Cortex of kidney (tissue), 1 donor: ENCODE measurements around the gene PEX3.
"Not testable (repeated sequence)": the region's sequence is repeated elsewhere in the genome, so short reads cannot be mapped to it uniquely, and the experiment has no call there.

Source experiments
- DNase-seq: peaks from one replicate; lab custom pipeline; 2025; lab: John Stamatoyannopoulos, UW

PEX3 gene

DNA sequence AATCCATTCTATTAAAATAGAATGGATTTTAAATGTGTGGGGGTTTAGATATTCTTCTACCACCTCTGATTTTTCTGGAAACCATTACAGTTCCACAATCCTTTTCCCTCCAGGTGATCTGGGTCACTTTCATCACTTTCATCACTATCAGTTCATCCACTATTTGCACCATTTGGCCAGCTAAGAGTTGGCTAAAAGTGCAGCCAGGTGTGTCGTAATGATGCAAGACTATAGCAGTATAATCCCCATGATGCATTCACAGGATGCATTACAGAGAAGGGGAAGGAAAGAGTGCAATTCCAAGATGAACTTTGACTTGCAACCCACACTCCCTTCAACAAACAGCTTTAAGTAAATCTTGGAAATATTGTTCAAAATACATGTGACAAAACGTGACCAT is 56.0 kb downstream of the PEX3 start:
- DNase-seq: no peak

DNA sequence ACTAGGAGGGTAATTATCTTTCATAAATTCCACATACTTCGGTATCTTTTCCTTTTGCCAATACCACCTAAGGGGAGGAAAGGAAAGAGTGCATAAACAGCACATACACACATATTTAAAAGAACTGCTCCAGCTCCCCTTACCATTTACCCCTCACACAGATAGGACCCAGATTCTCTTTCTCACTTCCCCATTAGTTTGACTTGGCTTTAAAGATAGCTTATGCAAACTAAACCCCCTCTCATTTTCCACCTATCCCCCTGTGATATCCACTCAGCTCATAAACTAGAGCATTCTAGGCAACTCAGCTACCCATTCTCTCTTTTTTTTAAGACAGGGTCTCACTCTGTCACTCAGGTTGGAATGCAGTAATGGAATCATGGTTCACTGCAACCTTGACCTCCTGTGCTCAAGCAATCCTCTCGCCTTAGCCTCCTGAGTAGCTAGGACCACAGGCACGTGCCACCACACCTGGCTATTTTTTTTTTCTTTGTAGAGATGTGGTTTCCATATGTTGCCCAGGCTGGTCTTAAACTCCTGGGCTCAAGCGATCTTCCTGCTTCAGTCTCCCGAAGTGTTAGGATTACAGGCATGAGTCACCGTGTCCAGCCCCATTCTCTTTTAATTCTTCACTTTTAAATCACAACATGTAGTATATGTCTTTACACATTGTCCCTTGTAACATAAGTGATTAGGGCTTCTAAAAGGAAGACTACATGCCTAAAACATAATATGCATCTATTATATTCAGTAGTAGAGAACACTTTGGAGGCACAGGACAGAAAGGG is 56.9 kb downstream of the PEX3 start:
- DNase-seq: no peak

DNA sequence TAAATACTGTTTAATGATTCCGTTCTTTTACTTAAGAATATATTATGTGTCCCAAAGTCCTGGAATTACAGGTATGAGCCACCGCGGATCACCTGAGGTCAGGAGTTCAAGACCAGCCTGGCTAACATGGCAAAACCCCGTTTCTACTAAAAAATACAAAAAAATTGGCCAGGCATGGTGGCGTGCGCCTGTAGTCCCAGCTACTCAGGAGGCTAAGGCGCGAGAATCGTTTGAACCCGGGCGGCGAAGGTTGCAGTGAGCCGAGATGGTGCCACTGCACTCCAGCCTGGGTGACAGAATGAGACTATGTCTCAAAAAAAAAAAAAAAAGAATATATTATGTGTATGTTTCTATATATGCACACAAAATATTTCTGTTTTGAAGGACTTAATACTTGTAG is 59.7 kb downstream of the PEX3 start:
- not testable (repeated sequence) for DNase-seq

DNA sequence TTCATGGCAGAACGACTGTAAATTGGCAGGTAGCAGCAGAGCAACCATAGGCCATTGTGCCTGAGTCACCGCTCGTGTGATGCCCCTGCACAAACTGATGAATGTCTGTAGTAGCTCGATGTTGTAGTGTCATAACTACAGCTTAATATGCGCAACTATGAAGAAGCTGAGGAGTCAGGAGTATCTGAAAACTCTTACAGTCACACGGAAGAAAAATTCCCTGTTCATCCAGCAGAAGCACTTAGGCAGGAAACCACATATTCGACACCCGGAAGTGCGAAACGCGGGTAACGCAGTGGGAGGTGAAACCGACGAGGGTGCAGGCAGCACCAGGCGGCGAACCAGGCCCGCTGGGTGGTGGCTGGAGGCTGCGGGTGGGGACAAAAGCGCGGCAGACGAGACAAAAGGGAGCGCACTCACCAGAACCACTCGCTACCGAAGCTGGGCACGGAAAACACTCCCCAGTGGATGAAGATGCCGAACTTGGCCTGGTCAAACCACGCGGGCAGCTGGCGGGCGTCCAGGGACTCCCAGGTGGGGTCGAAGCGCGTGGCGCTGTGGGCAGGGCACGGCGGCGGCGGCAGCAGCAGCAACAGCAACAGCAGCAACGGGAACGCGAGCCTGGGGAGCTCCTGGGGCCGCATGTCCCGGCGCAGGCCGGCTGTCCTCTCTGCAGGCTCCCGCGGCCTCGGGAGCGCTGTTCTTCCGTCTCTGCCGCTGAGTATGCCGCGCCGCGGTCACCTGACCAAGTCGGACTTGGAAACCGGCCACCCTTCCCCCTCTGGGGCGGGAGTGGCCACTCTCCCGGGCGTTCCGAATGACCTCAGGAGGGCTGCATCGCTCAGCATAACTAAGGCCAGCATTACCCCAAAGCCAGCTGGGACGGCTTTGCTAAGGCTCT is 60.6 kb downstream of the PEX3 start, which contains the start of gene FUCA2:
TSS of gene FUCA2 (minus strand) at position 730 of the 901 bp plus-strand sequence. CDS start at position 644, 86 bp downstream.
- peak; percentile 52 for DNase-seq

DNA sequence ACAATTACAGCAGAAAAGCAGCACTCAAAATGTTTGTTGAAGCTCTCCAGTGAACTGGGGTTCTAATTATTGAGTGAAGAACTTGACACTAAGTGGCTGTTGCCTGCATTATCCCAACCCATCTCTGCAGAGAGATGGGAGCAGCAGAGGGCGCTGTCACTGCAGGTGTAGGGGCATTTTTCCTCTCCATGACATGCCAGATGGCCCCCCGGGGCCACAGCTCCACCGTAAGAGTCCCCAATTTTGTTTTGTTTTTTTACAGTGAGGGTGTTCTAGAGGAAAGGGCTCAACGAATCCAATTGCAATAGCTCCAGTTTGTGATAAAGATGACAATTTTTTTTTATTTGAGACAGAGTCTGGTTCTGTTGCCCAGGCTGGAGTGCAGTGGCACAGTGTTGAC is 62.8 kb downstream of the PEX3 start:
- no peak for DNase-seq

DNA sequence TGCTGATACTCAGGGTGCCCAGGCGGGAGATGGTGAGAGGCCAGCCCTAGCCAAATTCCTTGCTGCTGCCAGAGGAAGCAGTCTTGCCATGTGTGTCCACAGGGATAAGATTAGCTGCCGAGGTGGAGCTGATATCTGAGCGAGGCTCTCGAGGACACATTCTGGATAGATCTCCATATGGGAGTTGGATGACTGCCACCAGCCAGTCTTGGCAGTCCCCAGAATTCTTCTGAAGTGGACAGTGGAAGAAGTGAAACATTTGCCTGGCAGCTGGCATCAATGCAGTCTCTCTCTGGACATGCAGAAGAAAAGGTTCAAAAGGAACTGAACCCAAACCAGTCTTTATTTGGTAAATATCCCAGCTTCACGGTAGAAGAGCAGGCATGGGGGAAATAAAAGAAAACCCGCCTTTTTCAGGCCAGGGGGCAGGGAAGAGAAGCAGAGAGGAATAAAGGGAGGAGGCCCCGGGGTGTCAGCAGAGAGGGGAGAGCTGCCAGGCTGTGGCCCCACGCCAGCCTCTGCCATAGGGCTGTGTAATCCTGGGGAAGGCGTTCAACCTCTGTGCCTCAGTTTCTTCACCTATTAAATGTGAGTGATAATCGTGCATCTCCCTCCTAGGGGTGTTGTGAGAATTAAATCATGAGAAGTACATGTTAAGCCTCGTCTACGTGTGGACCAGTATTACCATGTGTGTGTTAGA is 64.6 kb downstream of the PEX3 start:
- DNase-seq: no peak

DNA sequence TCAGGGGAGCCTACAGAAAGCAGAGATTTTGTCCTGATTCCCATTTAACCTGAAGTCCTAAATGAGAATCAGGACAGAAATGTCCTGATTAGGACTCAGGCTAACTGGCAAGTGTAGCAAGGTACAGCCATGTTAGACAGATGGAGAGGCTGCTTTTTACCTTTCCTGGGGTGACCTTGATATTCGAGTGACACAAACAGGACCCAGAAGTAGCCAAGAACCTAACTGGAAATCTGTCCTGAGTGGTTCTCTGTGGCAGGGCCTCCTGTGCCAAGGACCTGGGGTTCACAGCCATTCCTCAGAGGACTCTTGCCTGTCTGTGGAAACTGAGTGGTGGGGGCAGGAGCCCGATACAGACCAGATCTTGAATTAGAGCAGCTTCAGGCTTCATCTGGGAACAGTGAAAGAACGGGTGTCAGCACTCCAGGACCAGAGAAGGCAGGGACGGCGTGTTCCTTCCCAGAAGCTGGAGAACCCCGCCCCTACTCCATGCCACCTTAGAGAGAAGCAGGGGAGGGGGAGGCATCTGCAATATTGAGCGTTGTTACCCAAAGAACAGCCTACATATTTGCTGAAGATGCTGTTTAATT is 65.3 kb downstream of the PEX3 start:
- no peak for DNase-seq

DNA sequence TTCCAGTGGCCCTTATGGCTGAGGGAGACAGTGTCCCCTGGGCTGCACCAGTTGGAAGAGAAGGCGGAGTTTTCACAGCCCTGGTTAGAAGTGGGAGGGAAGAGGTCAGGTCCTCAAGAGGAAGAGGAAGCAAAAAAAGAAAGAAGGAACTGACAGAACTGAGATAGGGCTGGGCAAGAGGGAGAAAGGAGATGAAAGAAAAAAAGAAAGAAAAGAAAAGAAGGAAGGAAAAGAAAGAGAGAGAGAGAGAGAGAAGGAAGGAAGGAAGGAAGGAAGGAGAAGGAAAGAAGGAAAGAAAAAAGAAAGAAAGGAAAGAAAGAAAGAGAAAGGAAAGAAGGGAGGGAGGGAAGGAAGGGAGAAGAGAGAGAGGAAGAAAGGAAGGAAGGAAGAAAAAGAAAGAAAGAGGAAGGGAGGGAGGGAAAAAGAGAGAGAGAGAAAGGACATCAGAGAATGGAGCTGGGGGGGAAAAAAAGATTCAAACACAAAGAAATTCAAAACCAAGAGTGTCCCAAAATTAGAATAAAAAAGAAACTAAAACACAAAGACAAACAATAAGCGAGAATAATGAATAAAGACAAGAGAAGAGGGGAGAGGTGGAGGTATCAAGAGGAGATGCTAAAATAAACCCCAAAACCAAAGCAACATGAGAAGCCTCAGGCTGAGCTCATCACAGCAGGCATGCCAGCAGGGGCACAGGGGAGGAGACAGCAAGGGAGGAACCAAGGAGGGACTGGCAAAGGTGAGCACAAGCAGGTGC is 66.3 kb downstream of the PEX3 start:
- no peak for DNase-seq

DNA sequence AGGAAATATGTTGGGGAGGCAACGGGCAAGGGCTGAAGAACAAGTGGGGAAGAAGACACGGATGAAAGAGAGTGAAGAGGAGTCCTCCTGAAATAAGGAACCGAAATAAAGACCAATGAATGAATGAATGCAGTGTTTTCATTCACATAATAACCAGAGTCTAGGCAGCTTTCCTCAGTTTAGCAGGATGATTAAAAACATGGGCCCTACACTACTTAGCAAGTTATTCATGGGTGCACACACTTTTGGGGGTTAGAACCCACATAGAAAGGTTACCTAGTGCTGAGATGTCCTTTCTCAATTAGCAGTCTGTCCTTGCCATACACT is 66.8 kb downstream of the PEX3 start:
- no peak for DNase-seq

DNA sequence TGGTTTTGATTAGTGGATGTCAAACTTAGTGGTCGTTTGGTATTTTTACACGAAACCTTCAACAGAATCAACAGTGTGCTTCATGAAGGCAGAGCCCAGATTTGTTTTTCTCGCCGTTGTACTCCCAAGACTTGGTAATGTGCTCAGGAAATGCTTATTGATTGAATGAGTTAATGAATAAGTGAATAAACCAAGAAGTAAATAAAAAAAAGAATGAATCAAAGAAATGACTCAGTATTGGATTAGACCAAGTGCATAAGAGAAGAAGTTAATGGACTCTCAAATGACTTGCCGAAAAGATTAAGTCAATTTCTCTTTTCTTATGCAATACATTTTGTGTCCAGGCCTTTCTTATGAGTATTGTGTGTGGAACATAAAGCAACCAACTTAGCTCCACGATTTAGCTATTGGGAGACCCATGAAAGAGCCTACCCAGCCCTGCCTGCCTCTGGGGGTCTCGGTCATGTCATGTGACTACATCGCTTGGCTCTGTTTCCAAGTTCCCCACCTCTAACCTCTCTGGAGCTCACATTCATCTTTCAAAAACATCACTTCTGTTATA is 71.5 kb downstream of the PEX3 start:
- DNase-seq: no peak

DNA sequence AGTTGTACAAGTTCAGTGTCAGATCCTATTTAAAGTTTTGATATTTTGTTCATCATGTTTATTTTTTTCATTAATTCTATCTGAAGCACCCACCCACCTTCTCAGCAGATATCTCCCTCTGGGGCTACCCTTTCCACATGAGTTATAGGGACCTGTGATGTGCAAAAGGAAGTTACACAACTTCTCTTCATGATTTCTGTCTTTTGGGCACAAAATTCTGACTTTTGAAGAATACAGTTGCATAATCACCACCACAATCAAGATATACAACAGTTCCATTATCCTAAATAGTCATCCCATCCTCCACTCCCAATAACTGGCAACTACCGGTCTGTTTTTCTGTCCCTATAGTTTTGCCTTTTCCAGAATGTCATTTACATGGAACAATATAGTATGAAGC is 74.8 kb downstream of the PEX3 start:
- DNase-seq: no peak

DNA sequence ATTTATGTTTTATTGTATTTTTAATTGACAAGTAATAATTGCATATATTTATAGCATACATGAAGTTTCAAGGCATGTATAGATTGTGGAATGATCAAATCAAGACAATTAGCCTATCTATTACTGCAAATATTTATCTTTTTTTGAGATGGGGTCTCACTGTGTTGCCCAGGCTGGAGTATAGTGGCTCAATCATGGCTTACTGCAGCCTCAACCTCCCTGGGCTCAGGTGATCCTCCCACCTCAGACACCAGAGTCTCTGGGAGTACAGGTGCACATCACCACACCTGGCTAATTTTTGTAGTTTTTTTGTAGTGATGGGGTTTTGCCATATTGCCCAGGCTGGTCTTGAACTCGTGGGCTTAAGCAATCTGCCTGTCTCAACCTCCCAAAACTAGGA is 77.1 kb downstream of the PEX3 start:
- DNase-seq: no peak

DNA sequence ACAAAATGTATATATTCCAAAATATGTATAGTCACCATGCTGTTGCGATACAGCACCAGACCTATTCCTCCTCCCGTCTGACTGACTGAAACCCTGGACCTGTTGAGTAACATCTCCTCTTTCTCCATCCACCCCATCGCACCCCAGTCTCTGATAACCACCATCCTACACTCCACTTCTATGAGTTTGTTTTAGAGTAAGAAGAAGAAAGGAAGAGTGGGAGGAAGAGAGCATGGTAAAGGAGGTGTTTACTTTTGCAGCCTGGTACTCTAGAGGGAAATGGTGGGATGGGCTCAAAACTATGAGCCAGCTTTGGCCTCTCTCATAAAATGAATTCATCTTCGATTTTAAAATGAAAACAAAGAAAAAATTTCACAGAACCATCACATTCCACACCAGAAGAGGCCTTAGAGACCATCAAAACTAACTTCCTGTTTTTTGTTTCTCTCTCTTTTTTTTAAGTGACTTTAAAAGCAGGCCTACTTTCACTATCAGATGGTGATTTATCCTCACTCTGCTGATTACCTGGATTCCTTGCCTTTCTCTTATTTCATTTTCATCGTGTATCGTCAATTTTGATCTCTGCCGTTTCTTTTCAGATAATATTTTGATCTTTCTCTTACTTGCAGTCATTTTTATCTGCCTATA is 77.7 kb downstream of the PEX3 start:
- no peak for DNase-seq

DNA sequence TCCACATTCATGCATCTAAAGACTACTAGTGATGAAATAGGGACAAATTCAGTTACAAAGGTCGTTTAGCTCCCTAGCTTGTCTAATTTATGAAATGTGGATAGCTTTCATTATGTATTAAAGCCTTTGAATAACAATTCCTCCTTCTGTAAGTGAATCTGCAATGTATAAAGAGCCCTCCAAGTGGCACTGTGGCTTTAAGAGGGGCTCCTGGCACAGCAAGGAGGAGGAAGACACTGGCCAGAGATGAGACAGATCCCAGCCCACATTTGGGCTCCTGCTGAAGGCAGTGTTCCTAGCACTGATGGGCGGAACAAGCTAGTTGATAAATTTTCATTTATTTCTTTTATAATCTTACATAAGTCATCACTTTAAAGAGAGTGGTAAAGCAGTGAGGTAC is 78.5 kb downstream of the PEX3 start:
- DNase-seq: no peak

DNA sequence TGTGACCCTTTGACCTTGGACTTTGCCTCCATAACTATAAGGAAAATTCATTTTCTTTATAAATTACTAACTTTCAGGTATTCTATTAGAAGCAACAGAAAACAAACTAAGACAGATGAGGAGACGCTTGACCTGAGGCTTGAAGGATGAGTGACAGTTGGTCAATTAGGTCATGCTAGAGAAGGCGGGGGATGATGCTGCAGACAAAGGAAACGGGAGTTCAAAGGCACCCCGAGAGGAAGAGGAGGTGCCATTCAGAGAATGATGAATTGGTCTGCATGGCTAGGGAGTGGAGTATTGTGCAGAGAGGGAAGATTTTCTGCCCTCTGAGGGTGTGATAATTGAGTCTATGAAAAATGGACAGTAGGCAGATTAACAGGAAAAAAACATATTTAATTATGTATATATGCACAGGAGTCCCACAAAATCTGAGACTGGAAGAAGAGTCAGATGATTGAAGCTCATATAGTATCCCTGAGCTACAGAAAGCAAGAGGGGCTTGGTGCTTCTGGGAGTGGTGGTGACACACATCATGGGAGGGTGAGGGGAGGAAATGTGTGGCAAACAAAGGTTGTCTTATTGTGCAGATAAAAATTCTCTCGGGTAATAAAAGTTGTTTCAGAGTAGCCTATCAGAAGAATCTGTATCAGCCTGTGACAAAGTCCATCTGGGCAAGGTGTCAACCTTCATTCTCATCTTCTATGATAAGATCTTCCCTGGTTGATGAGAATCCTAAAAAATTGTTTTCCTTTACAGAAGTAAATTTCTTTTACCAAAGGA is 81.3 kb downstream of the PEX3 start:
- no peak for DNase-seq

DNA sequence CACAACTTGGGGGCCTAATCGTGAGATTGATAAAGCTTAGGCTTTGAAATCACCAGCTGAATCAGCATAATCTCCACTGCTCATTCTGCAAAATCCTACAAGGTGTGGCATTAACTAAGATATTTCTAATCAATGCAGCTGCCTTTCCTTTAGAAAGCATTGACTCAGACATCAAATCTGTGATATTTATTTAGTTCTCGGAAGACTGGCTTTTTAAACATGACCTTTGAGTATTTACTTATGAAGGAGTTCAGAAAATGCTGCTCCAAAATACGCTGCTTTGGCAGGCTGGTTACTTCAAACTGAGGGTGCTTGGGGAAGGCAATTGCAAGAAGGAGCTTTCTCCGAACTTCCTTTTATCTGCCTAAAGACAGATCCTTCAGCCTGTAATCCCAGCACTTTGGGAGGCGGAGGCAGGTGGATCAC is 84.6 kb downstream of the PEX3 start:
- no peak for DNase-seq

DNA sequence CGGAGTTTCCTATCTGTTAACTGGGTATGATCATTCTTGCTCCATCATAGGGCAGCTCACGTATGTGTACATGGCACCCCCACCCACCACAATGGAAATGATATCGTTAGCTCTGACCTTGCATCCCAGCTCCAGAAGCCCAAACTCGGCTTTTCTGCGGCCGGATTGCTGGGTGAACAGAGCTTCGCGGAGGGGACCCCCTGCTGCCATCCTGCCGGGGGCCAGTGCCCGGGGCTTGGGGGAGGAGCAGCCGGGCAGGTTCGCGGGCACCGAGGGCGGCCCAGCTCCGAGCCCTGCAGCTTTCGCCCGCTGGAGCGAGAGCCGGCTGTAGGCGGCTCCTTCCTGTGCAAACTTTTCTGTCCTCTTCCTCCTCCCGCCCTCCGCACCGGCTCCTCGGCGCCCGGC is 85.9 kb downstream of the PEX3 start:
- no peak for DNase-seq

DNA sequence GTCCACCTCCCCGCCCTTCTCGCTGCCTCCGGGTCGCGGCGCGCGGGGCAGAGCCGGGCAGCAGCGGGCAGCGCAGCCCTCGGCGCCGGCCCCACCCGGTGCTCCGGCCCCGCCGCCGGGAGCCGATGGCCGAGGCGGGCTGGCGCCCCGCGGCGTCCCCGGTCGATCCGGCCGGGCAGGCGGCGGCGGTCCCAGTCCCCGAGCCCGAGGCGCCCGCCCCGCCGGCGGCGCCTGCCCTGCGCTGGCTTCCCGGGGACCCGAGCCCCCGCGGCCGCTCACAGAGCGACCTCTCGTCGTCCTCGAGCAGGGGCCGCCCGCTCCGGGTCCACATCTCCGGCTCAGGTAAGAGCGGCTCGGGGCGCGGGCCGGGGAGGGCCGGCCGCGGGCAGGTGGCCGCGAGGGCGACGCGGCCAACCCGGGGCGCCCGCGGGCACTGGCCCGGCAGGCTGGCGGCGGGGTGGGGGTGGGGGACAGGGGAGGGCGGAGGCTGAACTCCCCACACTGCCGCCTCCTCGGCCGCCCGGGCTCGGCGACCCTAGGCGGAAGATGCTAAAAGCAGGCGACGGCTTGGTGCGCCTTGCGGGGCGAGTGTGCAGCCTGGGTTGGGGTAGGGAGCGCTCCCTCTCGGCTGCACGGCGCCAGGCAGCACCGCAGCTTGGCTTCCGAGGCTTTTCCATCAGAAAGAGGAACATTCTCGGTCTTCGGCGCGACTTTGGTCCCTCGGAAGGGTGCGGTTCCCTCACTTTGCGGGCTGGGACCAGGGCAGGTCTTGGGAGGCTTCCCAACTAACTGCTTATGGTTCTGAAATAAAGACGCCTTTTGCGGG is 86.5 kb downstream of the PEX3 start:
- DNase-seq: no peak

DNA sequence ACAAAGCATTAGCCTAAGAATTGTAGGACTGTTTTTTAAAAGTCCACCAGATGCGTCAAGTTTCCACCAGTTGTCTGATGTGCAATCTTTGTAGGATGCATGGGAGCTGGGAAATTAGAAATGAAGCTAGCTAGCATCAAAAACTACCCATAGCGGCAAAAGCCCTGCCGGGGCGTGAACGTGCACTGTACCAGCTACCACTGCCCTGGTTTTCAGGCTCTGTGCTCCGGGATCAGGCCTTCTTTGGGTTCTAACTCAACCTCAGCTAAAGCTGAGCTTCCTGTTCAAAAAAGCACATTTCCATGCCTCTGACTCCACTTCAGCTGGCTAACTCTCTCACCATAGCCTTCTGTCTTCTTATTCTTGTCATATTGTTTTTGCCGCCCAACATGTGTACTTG is 87.8 kb downstream of the PEX3 start:
- DNase-seq: no peak
